GM12892 (cell line): ENCODE data around the gene TEKTIP1.

Experiments used
- POLR2A ChIP-seq: IDR thresholded peaks from 2 replicates; pipeline ENCODE4 v1.6.1; 2011; ENCODE audit warnings: low read depth, low read length, control low read depth
- POLR2AphosphoS5 ChIP-seq: IDR thresholded peaks from 2 replicates; pipeline ENCODE4 v1.6.1; 2011; ENCODE audit warnings: low read depth, low read length, control low read depth

DNA sequence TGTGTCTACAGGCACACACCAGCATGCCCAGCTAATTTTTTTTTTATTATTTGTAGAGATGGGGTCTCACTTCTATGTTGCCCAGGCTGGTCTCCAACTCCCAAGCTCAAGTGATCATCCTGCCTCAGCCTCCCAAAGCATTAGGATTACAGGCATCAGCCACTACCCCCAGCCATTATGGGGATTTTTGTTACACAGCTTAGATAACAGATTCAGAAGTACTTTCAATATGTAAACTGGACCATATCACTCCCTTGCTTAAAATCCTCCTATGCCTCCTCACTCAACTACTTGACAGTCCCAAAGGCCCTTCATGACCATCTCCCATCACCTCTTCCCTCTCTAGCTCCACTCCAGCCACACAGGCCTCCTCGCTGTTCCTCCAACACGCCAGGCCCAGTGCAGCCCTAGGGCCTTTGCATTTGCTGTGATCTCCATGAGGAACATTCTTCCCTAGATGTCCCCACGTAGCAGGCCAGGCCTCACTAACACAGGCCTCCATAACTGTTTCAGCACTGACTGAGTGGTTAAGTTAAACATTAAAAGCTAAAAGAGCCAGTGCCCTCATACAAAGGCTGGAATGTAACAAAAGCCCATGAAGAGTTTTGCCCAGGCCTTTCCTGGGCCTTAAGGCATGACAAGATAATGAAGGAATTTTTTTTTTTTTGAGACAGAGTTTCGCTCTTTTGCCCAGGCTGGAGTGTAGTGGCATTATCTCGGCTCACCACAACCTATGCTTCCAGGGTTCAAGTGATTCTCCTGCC, 41.0 kb upstream of the TEKTIP1 start:
- TF ChIP-seq POLR2A (no peak), POLR2AphosphoS5 (no peak)
